GM23338 (cell line): Measurements from ENCODE around the gene C14orf119. TPM values are rescaled to one million over a fixed set of nuclear protein-coding genes. Genes with fewer than 3 reads are reported as not detected.

Source experiments
- ATAC-seq: fragments of 200-7000 bp; cut with Tn5 transposase; 3 replicates; pipeline ENCODE4 v1.9.1; 2020
- DNase-seq: peaks from one replicate; pipeline ENCODE4 v3.0.0-alpha.2; 2015; ENCODE audit warnings: low spot score
- H2AFZ ChIP-seq: fragments of 200-600 bp; sonication (generic); 2 replicates; pipeline ENCODE4 v1.8.0; 2016; ENCODE audit warnings: antibody characterized with exemption, mild to moderate bottlenecking, moderate library complexity
- H3F3A ChIP-seq: fragments of 200-600 bp; sonication (generic); replicated peaks from 2 replicates; pipeline ENCODE4 v1.8.0; 2017; ENCODE audit warnings: antibody characterized with exemption, mixed run types, low read depth
- H3K27ac ChIP-seq: fragments of 200-600 bp; sonication (generic); 2 replicates; pipeline ENCODE4 v1.6.1; 2016; ENCODE audit warnings: low read depth
- H3K27me3 ChIP-seq: fragments of 200-600 bp; sonication (generic); 2 replicates; pipeline ENCODE4 v1.8.0; 2016; ENCODE audit warnings: mild to moderate bottlenecking, mixed run types, moderate library complexity; ENCODE audit not compliant: insufficient read depth
- H3K36me3 ChIP-seq: fragments of 200-600 bp; sonication (generic); 2 replicates; pipeline ENCODE4 v1.8.0; 2016; ENCODE audit warnings: mild to moderate bottlenecking; ENCODE audit not compliant: insufficient read depth
- H3K4me1 ChIP-seq: fragments of 200-600 bp; sonication (generic); 2 replicates; pipeline ENCODE4 v1.8.0; 2016; ENCODE audit warnings: mild to moderate bottlenecking, moderate library complexity; ENCODE audit not compliant: insufficient read depth
- H3K4me2 ChIP-seq: fragments of 200-600 bp; sonication (generic); 2 replicates; pipeline ENCODE4 v1.7.1; 2017; ENCODE audit warnings: mixed run types
- H3K4me3 ChIP-seq: fragments of 200-600 bp; sonication (generic); 2 replicates; pipeline ENCODE4 v1.6.1; 2016; ENCODE audit warnings: mixed run types
- H3K79me2 ChIP-seq: fragments of 200-600 bp; sonication (generic); replicated peaks from 2 replicates; pipeline ENCODE4 v1.8.0; 2017; ENCODE audit warnings: mild to moderate bottlenecking; ENCODE audit not compliant: insufficient read depth
- H3K9me2 ChIP-seq: fragments of 200-600 bp; sonication (generic); 2 replicates; pipeline ENCODE4 v1.8.0; 2017; ENCODE audit not compliant: insufficient read depth
- H4K20me1 ChIP-seq: fragments of 200-600 bp; sonication (generic); replicated peaks from 2 replicates; pipeline ENCODE4 v1.8.0; 2017; ENCODE audit warnings: mild to moderate bottlenecking; ENCODE audit not compliant: insufficient read depth
- H3K27ac Mint-ChIP-seq: 2 replicates; pipeline ENCODE4 v1.8.0; 2020; ENCODE audit warnings: inconsistent platforms, mild to moderate bottlenecking, moderate library complexity, mixed read lengths
- H3K27me3 Mint-ChIP-seq: 3 replicates; pipeline ENCODE4 v1.8.0; 2022; ENCODE audit warnings: low read depth, mild to moderate bottlenecking, moderate library complexity, mixed read lengths, inconsistent platforms; ENCODE audit not compliant: insufficient read depth, poor library complexity
- H3K36me3 Mint-ChIP-seq: 3 replicates; pipeline ENCODE4 v1.8.0; 2021; ENCODE audit warnings: low read depth, mild to moderate bottlenecking, inconsistent platforms, moderate library complexity, mixed read lengths
- H3K4me1 Mint-ChIP-seq: 3 replicates; pipeline ENCODE4 v1.8.0; 2020; ENCODE audit warnings: mild to moderate bottlenecking, inconsistent platforms, mixed read lengths
- H3K4me3 Mint-ChIP-seq: 3 replicates; pipeline ENCODE4 v1.8.0; 2021; ENCODE audit warnings: moderate library complexity, mild to moderate bottlenecking, inconsistent platforms, mixed read lengths
- H3K9me3 Mint-ChIP-seq: 3 replicates; pipeline ENCODE4 v1.8.0; 2020; ENCODE audit warnings: moderate library complexity, mild to moderate bottlenecking, inconsistent platforms, mixed read lengths
- CREB1 ChIP-seq: fragments of 250-450 bp; sonication (Bioruptor Pico); IDR thresholded peaks from 2 replicates; pipeline ENCODE4 v1.5.0; 2020; ENCODE audit warnings: low read depth, mild to moderate bottlenecking, moderate library complexity
- EZH2 ChIP-seq: fragments of 200-600 bp; sonication (generic); IDR thresholded peaks from one replicate; pipeline ENCODE4 v1.8.0; 2017; ENCODE audit warnings: antibody characterized with exemption, mild to moderate bottlenecking, low read depth; ENCODE audit not compliant: unreplicated experiment
- EZH2phosphoT487 ChIP-seq: fragments of 200-600 bp; sonication (generic); IDR thresholded peaks from one replicate; pipeline ENCODE4 v1.8.1; 2018; ENCODE audit warnings: antibody characterized with exemption; ENCODE audit not compliant: unreplicated experiment
- JUNB ChIP-seq: IDR thresholded peaks from one replicate; pipeline ENCODE4 v1.6.1; 2016; ENCODE audit warnings: antibody characterized with exemption; ENCODE audit not compliant: unreplicated experiment
- NANOG ChIP-seq: IDR thresholded peaks from 2 replicates; pipeline ENCODE4 v1.6.1; 2016; ENCODE audit warnings: antibody characterized with exemption, borderline replicate concordance
- POLR2AphosphoS5 ChIP-seq: IDR thresholded peaks from 2 replicates; pipeline ENCODE4 v1.6.1; 2016; ENCODE audit warnings: antibody characterized with exemption, low read depth
- STAT1 ChIP-seq: IDR thresholded peaks from one replicate; pipeline ENCODE4 v1.6.1; 2016; ENCODE audit warnings: antibody characterized with exemption; ENCODE audit not compliant: unreplicated experiment
- ZNF114 ChIP-seq: fragments of 250-450 bp; sonication (Bioruptor Pico); IDR thresholded peaks from 2 replicates; pipeline ENCODE4 v1.5.0; 2020; ENCODE audit warnings: mild to moderate bottlenecking, moderate library complexity
- ZNF331 ChIP-seq: fragments of 250-450 bp; sonication (Bioruptor Pico); IDR thresholded peaks from 2 replicates; pipeline ENCODE4 v1.5.0; 2020; ENCODE audit warnings: low read depth, mild to moderate bottlenecking, moderate library complexity
- polyA plus RNA-seq: library from polyadenylated mRNA; unstranded; fragments of >200 nt; fragmentation: Nextera tagmentation; extraction: Ambion mirVana; gene quantifications from 2 replicates; pipeline ENCODE4 v1.2.1, GENCODE V29; 2016
- total RNA-seq: library from RNA; depleted of rRNA; stranded (reverse); fragments of >200 nt; shearing (Covaris generic); gene quantifications from 2 replicates; pipeline ENCODE4 v1.2.3, GENCODE V29; 2014
- TF ChIP-seq, protein P1 (sequence below): IDR thresholded peaks from one replicate; pipeline ENCODE4 v1.6.1; 2018; ENCODE audit warnings: antibody characterized with exemption; ENCODE audit not compliant: unreplicated experiment
- TF ChIP-seq, protein P2 (sequence below), 2 experiments: fragments of 200-600 bp in 1 of 2; sonication (generic) in 1 of 2; conservative IDR thresholded peaks; 2 replicates each; pipeline versions ENCODE4 v1.5.1 to v1.6.1; 2016 to 2017; ENCODE audit warnings: antibody characterized with exemption in 2 of 2, low read depth in 2 of 2, mild to moderate bottlenecking in 2 of 2, moderate library complexity in 1 of 2
- TF ChIP-seq, protein P3 (sequence below): IDR thresholded peaks from 2 replicates; pipeline ENCODE4 v1.6.1; 2016; ENCODE audit warnings: antibody characterized with exemption
- TF ChIP-seq, protein P4 (sequence below): fragments of 250-450 bp; sonication (Bioruptor Pico); IDR thresholded peaks from 2 replicates; pipeline ENCODE4 v1.5.0; 2020; ENCODE audit warnings: mild to moderate bottlenecking, moderate library complexity

C14orf119 gene
- total and polyA plus RNA-seq, 2 experiments from 2014 or later, result 49.4 to 118 TPM

DNA sequence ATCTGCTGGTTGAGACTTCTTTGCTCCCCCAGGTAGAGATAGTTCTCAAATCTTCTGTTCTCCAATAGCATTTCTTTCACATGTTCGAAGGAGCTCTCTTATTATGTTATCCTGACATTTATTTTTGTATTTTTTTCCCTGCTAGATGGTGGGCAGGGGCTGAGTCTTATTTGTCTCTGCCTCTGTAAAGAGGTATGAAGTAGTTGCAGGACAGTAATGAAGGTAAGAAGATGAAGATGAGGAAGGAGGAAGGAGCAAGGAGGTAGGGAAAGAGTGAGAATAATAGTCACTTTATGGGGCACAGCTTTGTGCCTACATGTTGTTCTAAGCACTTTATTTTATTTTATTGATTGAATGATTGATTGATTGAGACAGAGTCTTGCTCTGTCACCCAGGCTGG, 14.5 kb downstream of the C14orf119 start:
- ATAC-seq, result no peak
- Histone ChIP-seq H2AFZ (no peak overlapping the region), H3K27me3 (no peaks in the 10 kb centered on the region), H3K36me3 (no peaks in the 10 kb centered on the region), H3K79me2 (no peaks in the 10 kb centered on the region), H3K4me3 (no peak overlapping the region), H4K20me1 (no peaks in the 10 kb centered on the region), H3K27ac (no peak overlapping the region), H3F3A (no peaks in the 10 kb centered on the region), H3K9me2 (0 out of 2 replicates have a peak, but pooled peaks cover 4% of the 10 kb centered on the region), H3K4me2 (no peak overlapping the region), H3K4me1 (peaks cover 20% of the 10 kb centered on the region)
- H3K4me1 Mint-ChIP-seq, result peaks cover 34% of the 10 kb centered on the region
- H3K27ac Mint-ChIP-seq, result no peak overlapping the region
- peaks cover 11% of the 10 kb centered on the region for H3K27me3 Mint-ChIP-seq
- peaks cover 4% of the 10 kb centered on the region; the same call in 1 of the 3 replicates for H3K36me3 Mint-ChIP-seq
- TF ChIP-seq CREB1 (no peak), EZH2 (no peak), NANOG (no peak), ZNF114 (CRISPR knock-in tag) (no peak), STAT1 (no peak), ZNF331 (no peak), POLR2AphosphoS5 (no peak), JUNB (no peak), EZH2phosphoT487 (no peak)
- TF ChIP-seq, protein P1, sequence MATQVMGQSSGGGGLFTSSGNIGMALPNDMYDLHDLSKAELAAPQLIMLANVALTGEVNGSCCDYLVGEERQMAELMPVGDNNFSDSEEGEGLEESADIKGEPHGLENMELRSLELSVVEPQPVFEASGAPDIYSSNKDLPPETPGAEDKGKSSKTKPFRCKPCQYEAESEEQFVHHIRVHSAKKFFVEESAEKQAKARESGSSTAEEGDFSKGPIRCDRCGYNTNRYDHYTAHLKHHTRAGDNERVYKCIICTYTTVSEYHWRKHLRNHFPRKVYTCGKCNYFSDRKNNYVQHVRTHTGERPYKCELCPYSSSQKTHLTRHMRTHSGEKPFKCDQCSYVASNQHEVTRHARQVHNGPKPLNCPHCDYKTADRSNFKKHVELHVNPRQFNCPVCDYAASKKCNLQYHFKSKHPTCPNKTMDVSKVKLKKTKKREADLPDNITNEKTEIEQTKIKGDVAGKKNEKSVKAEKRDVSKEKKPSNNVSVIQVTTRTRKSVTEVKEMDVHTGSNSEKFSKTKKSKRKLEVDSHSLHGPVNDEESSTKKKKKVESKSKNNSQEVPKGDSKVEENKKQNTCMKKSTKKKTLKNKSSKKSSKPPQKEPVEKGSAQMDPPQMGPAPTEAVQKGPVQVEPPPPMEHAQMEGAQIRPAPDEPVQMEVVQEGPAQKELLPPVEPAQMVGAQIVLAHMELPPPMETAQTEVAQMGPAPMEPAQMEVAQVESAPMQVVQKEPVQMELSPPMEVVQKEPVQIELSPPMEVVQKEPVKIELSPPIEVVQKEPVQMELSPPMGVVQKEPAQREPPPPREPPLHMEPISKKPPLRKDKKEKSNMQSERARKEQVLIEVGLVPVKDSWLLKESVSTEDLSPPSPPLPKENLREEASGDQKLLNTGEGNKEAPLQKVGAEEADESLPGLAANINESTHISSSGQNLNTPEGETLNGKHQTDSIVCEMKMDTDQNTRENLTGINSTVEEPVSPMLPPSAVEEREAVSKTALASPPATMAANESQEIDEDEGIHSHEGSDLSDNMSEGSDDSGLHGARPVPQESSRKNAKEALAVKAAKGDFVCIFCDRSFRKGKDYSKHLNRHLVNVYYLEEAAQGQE, result no peak
- TF ChIP-seq, protein P2, sequence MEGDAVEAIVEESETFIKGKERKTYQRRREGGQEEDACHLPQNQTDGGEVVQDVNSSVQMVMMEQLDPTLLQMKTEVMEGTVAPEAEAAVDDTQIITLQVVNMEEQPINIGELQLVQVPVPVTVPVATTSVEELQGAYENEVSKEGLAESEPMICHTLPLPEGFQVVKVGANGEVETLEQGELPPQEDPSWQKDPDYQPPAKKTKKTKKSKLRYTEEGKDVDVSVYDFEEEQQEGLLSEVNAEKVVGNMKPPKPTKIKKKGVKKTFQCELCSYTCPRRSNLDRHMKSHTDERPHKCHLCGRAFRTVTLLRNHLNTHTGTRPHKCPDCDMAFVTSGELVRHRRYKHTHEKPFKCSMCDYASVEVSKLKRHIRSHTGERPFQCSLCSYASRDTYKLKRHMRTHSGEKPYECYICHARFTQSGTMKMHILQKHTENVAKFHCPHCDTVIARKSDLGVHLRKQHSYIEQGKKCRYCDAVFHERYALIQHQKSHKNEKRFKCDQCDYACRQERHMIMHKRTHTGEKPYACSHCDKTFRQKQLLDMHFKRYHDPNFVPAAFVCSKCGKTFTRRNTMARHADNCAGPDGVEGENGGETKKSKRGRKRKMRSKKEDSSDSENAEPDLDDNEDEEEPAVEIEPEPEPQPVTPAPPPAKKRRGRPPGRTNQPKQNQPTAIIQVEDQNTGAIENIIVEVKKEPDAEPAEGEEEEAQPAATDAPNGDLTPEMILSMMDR (conservative IDR thresholded peaks at IDR 0.05; ENCODE audit: low read depth in 2 of 2), result no peak
- TF ChIP-seq, protein P3, sequence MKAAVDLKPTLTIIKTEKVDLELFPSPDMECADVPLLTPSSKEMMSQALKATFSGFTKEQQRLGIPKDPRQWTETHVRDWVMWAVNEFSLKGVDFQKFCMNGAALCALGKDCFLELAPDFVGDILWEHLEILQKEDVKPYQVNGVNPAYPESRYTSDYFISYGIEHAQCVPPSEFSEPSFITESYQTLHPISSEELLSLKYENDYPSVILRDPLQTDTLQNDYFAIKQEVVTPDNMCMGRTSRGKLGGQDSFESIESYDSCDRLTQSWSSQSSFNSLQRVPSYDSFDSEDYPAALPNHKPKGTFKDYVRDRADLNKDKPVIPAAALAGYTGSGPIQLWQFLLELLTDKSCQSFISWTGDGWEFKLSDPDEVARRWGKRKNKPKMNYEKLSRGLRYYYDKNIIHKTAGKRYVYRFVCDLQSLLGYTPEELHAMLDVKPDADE, result no peak
- TF ChIP-seq, protein P4, sequence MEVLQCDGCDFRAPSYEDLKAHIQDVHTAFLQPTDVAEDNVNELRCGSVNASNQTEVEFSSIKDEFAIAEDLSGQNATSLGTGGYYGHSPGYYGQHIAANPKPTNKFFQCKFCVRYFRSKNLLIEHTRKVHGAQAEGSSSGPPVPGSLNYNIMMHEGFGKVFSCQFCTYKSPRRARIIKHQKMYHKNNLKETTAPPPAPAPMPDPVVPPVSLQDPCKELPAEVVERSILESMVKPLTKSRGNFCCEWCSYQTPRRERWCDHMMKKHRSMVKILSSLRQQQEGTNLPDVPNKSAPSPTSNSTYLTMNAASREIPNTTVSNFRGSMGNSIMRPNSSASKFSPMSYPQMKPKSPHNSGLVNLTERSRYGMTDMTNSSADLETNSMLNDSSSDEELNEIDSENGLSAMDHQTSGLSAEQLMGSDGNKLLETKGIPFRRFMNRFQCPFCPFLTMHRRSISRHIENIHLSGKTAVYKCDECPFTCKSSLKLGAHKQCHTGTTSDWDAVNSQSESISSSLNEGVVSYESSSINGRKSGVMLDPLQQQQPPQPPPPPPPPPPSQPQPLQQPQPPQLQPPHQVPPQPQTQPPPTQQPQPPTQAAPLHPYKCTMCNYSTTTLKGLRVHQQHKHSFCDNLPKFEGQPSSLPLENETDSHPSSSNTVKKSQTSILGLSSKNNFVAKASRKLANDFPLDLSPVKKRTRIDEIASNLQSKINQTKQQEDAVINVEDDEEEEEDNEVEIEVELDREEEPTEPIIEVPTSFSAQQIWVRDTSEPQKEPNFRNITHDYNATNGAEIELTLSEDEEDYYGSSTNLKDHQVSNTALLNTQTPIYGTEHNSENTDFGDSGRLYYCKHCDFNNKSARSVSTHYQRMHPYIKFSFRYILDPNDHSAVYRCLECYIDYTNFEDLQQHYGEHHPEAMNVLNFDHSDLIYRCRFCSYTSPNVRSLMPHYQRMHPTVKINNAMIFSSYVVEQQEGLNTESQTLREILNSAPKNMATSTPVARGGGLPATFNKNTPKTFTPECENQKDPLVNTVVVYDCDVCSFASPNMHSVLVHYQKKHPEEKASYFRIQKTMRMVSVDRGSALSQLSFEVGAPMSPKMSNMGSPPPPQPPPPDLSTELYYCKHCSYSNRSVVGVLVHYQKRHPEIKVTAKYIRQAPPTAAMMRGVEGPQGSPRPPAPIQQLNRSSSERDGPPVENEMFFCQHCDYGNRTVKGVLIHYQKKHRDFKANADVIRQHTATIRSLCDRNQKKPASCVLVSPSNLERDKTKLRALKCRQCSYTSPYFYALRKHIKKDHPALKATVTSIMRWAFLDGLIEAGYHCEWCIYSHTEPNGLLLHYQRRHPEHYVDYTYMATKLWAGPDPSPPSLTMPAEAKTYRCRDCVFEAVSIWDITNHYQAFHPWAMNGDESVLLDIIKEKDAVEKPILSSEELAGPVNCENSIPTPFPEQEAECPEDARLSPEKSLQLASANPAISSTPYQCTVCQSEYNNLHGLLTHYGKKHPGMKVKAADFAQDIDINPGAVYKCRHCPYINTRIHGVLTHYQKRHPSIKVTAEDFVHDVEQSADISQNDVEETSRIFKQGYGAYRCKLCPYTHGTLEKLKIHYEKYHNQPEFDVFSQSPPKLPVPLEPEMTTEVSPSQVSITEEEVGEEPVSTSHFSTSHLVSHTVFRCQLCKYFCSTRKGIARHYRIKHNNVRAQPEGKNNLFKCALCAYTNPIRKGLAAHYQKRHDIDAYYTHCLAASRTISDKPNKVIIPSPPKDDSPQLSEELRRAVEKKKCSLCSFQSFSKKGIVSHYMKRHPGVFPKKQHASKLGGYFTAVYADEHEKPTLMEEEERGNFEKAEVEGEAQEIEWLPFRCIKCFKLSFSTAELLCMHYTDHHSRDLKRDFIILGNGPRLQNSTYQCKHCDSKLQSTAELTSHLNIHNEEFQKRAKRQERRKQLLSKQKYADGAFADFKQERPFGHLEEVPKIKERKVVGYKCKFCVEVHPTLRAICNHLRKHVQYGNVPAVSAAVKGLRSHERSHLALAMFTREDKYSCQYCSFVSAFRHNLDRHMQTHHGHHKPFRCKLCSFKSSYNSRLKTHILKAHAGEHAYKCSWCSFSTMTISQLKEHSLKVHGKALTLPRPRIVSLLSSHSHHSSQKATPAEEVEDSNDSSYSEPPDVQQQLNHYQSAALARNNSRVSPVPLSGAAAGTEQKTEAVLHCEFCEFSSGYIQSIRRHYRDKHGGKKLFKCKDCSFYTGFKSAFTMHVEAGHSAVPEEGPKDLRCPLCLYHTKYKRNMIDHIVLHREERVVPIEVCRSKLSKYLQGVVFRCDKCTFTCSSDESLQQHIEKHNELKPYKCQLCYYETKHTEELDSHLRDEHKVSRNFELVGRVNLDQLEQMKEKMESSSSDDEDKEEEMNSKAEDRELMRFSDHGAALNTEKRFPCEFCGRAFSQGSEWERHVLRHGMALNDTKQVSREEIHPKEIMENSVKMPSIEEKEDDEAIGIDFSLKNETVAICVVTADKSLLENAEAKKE (CRISPR knock-in tag), result no peak
- no peak for DNase-seq
- H3K9me3 Mint-ChIP-seq, result peaks cover 5% of the 10 kb centered on the region; the same call in 2 of the 3 replicates
- H3K4me3 Mint-ChIP-seq, result no peak overlapping the region
